GM18498 (cell line): ENCODE results near the gene IP6K3.

Experiments used
- ATAC-seq: cut with Tn5 transposase; IDR thresholded peaks from one replicate; pipeline ENCODE4 v1.9.1; 2021; ENCODE audit warnings: mild to moderate bottlenecking, moderate library complexity; ENCODE audit not compliant: unreplicated experiment

Gene IP6K3

DNA sequence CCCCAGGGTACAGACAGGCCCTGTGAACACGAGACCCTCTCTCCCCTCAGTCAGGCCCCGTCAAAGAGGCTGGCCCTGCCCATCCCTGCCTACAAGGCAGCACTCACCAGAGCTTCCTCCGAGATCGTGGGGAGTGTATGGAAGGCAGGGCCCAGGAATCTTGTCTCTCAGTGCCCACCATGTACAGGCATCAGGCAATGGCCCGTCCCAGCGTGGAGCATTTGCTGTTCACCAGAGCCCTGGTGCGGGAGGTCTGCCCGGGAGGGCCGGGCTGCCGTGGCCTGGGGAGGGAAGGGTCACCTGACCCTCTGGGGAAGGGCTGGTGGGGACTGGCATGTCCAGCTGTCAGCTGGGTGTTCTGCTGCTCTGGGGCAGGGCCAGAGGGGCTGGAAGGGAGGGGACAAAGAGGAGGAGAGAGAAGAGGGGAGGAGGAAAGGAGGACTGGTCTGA is at the start of gene IP6K3:
TSS of gene IP6K3 (minus strand) at position 255 of the 450 bp plus-strand sequence. CDS start 11,429 bp downstream, outside the sequence.
- no peak for ATAC-seq

GRCh38 chr6:33794910-33795623 is 48.4 kb upstream of the IP6K3 start:
- ATAC-seq, result no peak

GRCh38 chr6:33792981-33793380 is 46.3 kb upstream of the IP6K3 start:
- no peak for ATAC-seq

GRCh38 chr6:33791620-33792019 is 44.9 kb upstream of the IP6K3 start:
- ATAC-seq, result no peak

GRCh38 chr6:33790910-33791309 is 44.2 kb upstream of the IP6K3 start:
- ATAC-seq, result no peak

DNA sequence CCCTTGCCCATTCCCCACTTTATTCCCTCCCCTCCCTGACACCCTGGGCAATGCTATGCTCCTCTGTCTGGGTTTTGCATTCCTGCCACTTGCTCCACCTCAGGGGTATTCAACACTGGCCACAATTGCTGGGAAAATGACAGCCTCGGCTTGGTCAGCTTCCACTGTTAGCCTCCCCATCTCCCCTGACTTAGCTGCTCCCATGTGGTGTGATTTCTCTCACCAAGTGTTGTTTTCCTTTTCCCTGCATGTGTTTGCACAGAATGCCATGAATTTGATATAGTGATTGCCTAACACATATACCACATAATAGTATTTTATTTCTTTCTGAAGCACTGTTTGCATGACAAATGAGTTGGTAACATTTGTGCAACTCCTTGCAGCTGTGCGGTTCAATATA is 43.7 kb upstream of the IP6K3 start:
- ATAC-seq, result no peak

- no peak for ATAC-seq
Measured at GRCh38 chr6:33789550-33789895, 42.8 kb upstream of the IP6K3 start.

GRCh38 chr6:33788694-33789549 is 42.2 kb upstream of the IP6K3 start, which contains the start of gene LEMD2:
Gene LEMD2 (minus strand): TSS chr6:33789130. CDS start chr6:33789116, 14 bp downstream.
- peak; percentile 88 for ATAC-seq

GRCh38 chr6:33787954-33788693 is 41.4 kb upstream of the IP6K3 start:
- peak; percentile 50 for ATAC-seq

DNA sequence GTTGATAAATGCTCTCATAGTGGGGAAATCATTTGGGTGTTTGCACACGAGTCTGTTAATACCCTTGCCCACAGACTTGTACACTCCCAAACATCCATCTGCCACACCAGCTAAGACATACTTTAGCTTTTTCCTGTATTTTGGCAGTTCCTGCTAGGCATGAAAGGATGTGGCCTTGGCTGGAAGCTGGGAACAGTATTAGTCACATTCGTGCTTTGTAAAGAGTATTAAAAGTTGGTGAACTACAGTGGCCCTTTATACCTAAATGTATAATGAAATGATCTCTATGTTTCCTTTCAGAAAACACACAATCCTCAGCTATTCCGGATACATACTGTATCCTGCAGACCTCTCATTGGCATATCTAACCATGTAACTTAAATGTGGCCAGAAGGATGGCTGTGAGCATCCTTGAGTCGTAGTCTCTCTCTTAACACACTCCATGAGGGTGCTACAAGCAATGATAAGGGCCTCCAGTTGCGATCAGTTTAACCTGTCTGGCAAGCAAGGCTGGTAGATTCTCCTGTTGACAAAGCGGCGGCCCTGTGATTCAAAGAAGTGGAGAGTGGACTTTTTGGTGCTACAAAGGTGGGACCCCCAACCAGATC is 40.7 kb upstream of the IP6K3 start:
- ATAC-seq, result no peak

DNA sequence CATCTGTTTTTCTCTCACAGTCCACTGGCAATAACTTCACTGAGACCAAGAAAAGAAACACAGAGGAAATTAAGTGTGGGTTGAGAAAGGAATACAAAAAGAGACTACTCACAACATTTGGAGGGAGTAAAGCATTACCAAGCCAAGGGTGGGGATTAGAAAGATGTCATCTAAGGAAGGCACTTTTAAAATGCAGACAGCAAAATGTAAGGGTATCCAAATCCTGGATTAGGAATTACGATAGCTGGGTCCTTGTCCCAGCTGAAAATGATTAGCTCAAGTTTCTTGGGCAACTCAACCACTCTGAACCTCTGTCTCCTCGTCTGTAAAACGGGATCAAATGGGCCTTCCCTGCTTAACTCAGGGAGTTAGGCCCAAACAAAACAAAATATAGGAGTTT is 40.0 kb upstream of the IP6K3 start:
- no peak for ATAC-seq

GRCh38 chr6:33785778-33786177 is 39.1 kb upstream of the IP6K3 start:
- no peak for ATAC-seq

- no peak for ATAC-seq
Measured at GRCh38 chr6:33784787-33785186, 38.1 kb upstream of the IP6K3 start.

DNA sequence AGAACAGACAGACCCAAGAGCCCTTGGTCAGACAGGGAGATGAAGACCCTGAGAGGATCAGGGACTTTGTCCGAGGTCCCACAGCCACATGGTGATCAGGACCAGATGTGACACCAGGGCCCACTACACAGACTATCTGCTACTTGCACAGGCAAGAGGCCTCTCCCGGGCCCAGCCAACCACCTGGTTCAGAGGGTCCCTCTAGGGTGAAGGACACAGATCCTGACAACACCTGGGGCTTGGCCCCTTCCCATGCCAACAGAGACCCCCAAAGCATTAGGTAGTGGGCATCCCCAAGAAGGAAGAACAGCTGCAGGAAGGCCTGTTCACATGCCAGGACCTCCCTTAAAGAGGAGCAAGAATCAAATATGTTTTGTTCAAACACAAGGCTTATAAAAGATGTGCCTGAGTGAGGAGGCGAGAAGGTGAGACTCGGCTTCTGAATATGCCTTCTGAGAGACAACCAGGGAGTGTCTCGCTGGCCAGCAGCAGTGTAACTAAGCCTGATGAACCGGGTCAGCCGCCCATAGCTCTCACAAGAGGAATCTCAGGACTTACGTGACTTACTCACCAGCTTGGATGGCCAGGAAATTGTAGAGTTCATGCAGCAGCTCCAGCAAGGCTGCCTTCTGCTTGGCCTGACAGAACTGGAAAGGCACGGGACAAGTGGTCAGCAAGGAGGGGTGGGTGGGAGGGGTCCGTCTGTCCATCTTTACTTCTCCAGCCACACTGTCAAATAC is 37.2 kb upstream of the IP6K3 start:
- ATAC-seq, result no peak

GRCh38 chr6:33782561-33782960 is 35.9 kb upstream of the IP6K3 start:
- no peak for ATAC-seq

GRCh38 chr6:33781131-33781975 is 34.6 kb upstream of the IP6K3 start:
- ATAC-seq, result no peak

DNA sequence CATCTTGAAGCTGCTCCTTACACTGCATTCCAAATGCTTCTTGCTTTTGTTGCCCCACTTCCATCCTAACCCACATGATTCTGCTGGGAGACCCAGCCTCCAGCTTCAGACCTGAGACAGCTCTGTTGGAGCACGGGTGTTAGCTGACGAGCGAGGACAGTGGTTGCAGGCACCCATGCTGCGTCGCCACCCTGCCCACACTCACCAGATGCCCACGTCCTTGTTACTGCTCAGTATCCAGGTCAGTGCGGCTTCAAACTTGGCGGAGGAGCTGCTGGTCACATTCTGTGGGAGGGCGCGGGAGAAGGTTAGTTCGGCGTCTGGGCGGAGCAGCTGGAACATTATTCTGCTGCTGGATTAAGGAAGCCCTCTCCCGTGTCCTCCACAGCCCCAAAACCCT is 33.2 kb upstream of the IP6K3 start:
- no peak for ATAC-seq

GRCh38 chr6:33779290-33779689 is 32.6 kb upstream of the IP6K3 start:
- ATAC-seq, result no peak

DNA sequence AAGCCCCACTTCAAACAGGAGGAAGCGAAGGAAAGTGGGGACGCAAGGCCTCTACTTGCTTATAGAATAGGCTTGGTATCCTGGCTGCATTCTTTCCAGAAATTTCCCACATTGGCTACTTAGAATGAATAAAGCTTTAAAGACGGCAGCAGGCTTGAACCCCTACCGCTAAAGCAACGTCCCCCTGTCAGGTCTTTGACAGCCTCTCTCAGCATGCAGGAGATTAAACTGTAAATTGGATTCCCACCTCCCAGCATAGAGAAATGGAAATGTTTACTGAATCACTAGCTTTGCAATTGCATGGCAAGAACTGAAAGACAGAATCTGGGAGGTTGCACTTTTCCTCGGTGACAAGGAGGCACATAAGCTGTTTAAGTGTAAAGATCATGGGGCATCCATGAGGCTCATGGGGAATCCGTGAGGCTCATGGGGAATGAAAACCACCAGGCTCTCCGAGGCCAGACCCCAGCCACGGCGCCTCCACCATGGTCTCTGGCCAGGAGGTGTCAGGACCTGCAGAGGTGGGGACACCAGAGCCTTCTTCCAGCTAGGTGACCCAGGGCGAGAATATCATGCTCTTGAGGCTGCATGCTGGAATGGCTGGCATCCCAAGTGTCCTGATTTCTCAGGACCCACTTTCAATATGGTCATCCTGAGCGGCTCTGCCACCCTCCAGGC is 31.9 kb upstream of the IP6K3 start:
- no peak for ATAC-seq
